ENCODE measurements around the gene PACSIN1. TPM values are rescaled to one million over a fixed set of nuclear protein-coding genes. Genes with fewer than 3 reads are reported as not detected.

The PACSIN1 gene
- total RNA-seq, 1 experiment from 2014 or later = not detected

DNA sequence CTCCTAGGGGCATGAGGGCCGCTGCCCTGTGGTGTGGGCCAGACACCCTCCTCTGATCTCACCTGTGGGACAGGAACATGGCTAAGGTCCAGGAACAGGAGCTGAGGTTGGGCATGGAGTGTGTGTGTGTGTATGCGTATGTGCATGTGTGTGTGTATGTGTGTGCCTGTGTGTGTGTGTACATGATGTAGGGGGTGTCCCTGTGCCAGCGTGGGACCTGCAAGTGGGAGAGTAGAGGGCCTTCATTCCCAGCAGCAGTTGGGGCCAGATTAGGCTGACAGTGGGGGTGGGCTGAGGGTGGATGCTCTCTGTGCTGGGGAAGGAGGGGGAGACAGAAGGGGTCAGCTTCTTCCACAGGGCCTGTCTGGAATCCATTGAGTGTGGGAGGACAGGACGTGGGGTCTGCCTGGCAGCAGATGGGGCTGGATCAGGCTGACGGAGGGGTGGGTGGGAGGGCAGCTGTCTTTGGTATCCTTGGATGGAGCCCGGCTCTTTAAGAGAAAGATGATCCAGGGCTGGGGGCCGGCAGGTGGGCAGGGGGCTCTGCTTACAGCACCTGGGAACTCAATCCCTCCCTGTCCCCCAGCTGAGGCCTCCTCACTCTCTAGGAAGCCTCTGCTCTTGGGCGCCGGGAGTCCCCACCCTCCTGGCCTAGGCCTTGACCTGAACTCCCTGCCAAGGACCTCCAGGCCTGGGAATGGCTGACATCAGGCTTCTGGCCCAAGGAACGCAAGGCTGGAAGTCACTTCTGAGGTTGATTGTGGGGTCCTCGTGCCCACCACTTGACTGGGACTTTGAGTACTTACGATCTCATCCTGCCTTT is 46.2 kb downstream of the PACSIN1 start:
- no TSS peak for BruUV-seq (replicated peaks)
- TF ChIP-seq, protein P1, sequence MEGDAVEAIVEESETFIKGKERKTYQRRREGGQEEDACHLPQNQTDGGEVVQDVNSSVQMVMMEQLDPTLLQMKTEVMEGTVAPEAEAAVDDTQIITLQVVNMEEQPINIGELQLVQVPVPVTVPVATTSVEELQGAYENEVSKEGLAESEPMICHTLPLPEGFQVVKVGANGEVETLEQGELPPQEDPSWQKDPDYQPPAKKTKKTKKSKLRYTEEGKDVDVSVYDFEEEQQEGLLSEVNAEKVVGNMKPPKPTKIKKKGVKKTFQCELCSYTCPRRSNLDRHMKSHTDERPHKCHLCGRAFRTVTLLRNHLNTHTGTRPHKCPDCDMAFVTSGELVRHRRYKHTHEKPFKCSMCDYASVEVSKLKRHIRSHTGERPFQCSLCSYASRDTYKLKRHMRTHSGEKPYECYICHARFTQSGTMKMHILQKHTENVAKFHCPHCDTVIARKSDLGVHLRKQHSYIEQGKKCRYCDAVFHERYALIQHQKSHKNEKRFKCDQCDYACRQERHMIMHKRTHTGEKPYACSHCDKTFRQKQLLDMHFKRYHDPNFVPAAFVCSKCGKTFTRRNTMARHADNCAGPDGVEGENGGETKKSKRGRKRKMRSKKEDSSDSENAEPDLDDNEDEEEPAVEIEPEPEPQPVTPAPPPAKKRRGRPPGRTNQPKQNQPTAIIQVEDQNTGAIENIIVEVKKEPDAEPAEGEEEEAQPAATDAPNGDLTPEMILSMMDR (conservative IDR thresholded peaks at IDR 0.05; ENCODE audit: low read depth, low read length) = no peak
- TF ChIP-seq EZH2 (IDR thresholded peaks at IDR 0.05; ENCODE audit: borderline replicate concordance, low read depth, low read length, poor library complexity, severe bottlenecking) = no peak
- no peak for DNase-seq (ENCODE audit: low spot score)
- Histone ChIP-seq H3K4me1 (ENCODE audit: insufficient read depth, low read length, poor library complexity, severe bottlenecking) (no peaks in the 10 kb centered on the region), H3K4me3 (ENCODE audit: low read depth, low read length, poor library complexity, severe bottlenecking) (no peak overlapping the region), H3K27me3 (replicated peaks; ENCODE audit: insufficient read depth, low read depth, low read length, poor library complexity) (no peaks in the 10 kb centered on the region), H3K27ac (ENCODE audit: low read depth, low read length, poor library complexity, severe bottlenecking) (no peak overlapping the region), H3K36me3 (ENCODE audit: insufficient read depth, low read length, poor library complexity, severe bottlenecking) (no peaks in the 10 kb centered on the region), H3K9me3 (ENCODE audit: low read depth, low read length, poor library complexity, severe bottlenecking) (no peaks in the 10 kb centered on the region)
- ChIA-PET POLR2A (ENCODE audit: low non-redundant PET) (no interaction called here), CTCF (no interaction called here)
- intact Hi-C loops (cut with micrococcal nuclease; ENCODE audit: unreplicated experiment) = no loop called here

DNA sequence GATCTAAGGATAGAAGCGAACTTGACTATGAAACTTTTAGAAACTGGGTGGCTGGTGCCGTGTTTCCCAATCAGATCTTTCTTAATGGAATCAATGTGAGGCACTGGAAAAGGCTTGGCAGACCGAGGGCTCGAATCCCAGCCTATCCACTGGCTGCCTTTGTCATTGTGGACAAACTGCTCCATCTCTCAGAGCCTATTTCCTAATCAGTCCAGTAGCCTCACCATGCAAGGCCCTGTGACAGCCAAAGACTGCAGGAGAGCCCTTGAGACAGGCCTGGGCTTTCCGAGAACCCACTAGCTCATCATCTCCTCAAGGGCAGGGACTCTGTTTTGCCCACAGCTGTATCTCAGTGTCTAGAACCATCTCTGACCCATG is 46.9 kb downstream of the PACSIN1 start:
- DNase-seq (ENCODE audit: low spot score) = no peak
- no TSS peak for BruUV-seq (replicated peaks)
- intact Hi-C loops (cut with micrococcal nuclease; ENCODE audit: unreplicated experiment) = no loop called here
- Histone ChIP-seq H3K36me3 (ENCODE audit: insufficient read depth, low read length, poor library complexity, severe bottlenecking) (no peaks in the 10 kb centered on the region), H3K27ac (ENCODE audit: low read depth, low read length, poor library complexity, severe bottlenecking) (no peak overlapping the region), H3K4me1 (ENCODE audit: insufficient read depth, low read length, poor library complexity, severe bottlenecking) (no peaks in the 10 kb centered on the region), H3K4me3 (ENCODE audit: low read depth, low read length, poor library complexity, severe bottlenecking) (no peak overlapping the region), H3K9me3 (ENCODE audit: low read depth, low read length, poor library complexity, severe bottlenecking) (no peaks in the 10 kb centered on the region), H3K27me3 (replicated peaks; ENCODE audit: insufficient read depth, low read depth, low read length, poor library complexity) (no peaks in the 10 kb centered on the region)
- POLR2A ChIA-PET (ENCODE audit: low non-redundant PET) = no interaction called here
- CTCF ChIA-PET = no interaction called here
- TF ChIP-seq, protein P1 (conservative IDR thresholded peaks at IDR 0.05; ENCODE audit: low read depth, low read length) = no peak
- TF ChIP-seq EZH2 (IDR thresholded peaks at IDR 0.05; ENCODE audit: borderline replicate concordance, low read depth, low read length, poor library complexity, severe bottlenecking) = no peak

DNA sequence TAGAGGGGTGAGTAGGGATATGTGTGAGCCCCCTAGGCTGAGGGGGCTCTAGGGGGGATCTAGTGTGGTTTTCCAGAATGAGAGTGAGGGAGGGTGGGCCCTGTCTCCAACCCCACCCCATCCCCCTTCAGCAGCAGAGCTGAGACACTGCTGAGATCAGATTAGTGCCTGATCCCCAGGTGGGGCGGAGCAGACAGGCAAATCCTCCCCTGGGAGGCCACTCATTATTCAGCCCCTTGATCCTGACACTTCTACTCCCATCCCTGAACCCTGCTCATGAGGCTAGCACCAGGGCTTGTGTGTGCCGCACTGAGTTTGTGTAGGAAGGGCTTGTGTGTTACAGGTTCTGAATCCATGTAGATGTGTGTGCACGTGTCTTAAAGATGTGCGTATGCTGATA is 47.8 kb downstream of the PACSIN1 start:
- no peaks in the 10 kb centered on the region for H3K4me1 ChIP-seq (ENCODE audit: insufficient read depth, low read length, poor library complexity, severe bottlenecking)
- ChIA-PET CTCF (no interaction called here), POLR2A (ENCODE audit: low non-redundant PET) (no interaction called here)
- no peak for DNase-seq (ENCODE audit: low spot score)
- BruUV-seq (replicated peaks) = no TSS peak
- H3K36me3 ChIP-seq (ENCODE audit: insufficient read depth, low read length, poor library complexity, severe bottlenecking) = no peaks in the 10 kb centered on the region
- H3K9me3 ChIP-seq (ENCODE audit: low read depth, low read length, poor library complexity, severe bottlenecking) = no peaks in the 10 kb centered on the region
- H3K27ac ChIP-seq (ENCODE audit: low read depth, low read length, poor library complexity, severe bottlenecking) = no peak overlapping the region
- intact Hi-C loops (cut with micrococcal nuclease; ENCODE audit: unreplicated experiment) = no loop called here
- no peak overlapping the region for H3K4me3 ChIP-seq (ENCODE audit: low read depth, low read length, poor library complexity, severe bottlenecking)
- H3K27me3 ChIP-seq (replicated peaks; ENCODE audit: insufficient read depth, low read depth, low read length, poor library complexity) = no peaks in the 10 kb centered on the region
- TF ChIP-seq, protein P1 (conservative IDR thresholded peaks at IDR 0.05; ENCODE audit: low read depth, low read length) = no peak
- TF ChIP-seq EZH2 (IDR thresholded peaks at IDR 0.05; ENCODE audit: borderline replicate concordance, low read depth, low read length, poor library complexity, severe bottlenecking) = no peak
